SK-N-SH treated with all-trans-retinoic acid at 6 μM for 48 hours (cell line): ENCODE measurements around the gene HP1BP3.

Experiments used
- ATAC-seq: fragments of 200-7000 bp; cut with Tn5 transposase; 3 replicates; pipeline ENCODE4 v1.9.1; 2020; ENCODE audit warnings: mild to moderate bottlenecking, moderate library complexity
- ARNTL ChIP-seq: fragments of 450-650 bp; formaldehyde crosslinking; IDR thresholded peaks from 2 replicates; pipeline ENCODE4 v1.5.0; 2020; ENCODE audit warnings: low read depth, mild to moderate bottlenecking, moderate library complexity, borderline replicate concordance
- BACH2 ChIP-seq: fragments of 250-450 bp; sonication (Bioruptor Pico); IDR thresholded peaks from 2 replicates; pipeline ENCODE4 v1.9.0; 2021; ENCODE audit warnings: mild to moderate bottlenecking, borderline replicate concordance
- CREB5 ChIP-seq: fragments of 250-450 bp; sonication (Bioruptor Pico); IDR thresholded peaks from 2 replicates; pipeline ENCODE4 v1.5.1; 2020; ENCODE audit warnings: low read depth, mild to moderate bottlenecking, moderate library complexity
- CSDC2 ChIP-seq: fragments of 250-450 bp; sonication (Bioruptor Pico); IDR thresholded peaks from 2 replicates; pipeline ENCODE4 v1.5.0; 2020; ENCODE audit warnings: mild to moderate bottlenecking, moderate library complexity
- CSRNP3 ChIP-seq: fragments of 250-450 bp; sonication (Bioruptor Pico); IDR thresholded peaks from 2 replicates; pipeline ENCODE4 v1.5.1; 2021; ENCODE audit warnings: mild to moderate bottlenecking, moderate library complexity
- GLIS3 ChIP-seq: fragments of 250-450 bp; sonication (Bioruptor Pico); IDR thresholded peaks from 2 replicates; pipeline ENCODE4 v1.5.0; 2020; ENCODE audit warnings: mild to moderate bottlenecking, moderate library complexity
- ISL1 ChIP-seq: fragments of 250-450 bp; sonication (Bioruptor Pico); IDR thresholded peaks from 2 replicates; pipeline ENCODE4 v2.1.2; 2022; ENCODE audit warnings: mild to moderate bottlenecking, moderate library complexity
- OSR1 ChIP-seq: fragments of 250-450 bp; sonication (Bioruptor Pico); IDR thresholded peaks from 2 replicates; pipeline ENCODE4 v1.8.0; 2022; ENCODE audit warnings: moderate library complexity, mild to moderate bottlenecking, inconsistent platforms
- PATZ1 ChIP-seq: fragments of 250-450 bp; sonication (Bioruptor Pico); IDR thresholded peaks from 2 replicates; pipeline ENCODE4 v1.8.0; 2020; ENCODE audit warnings: mild to moderate bottlenecking, moderate library complexity, borderline replicate concordance
- POU6F1 ChIP-seq: fragments of 250-450 bp; sonication (Bioruptor Pico); IDR thresholded peaks from 2 replicates; pipeline ENCODE4 v1.8.0; 2021; ENCODE audit warnings: low read depth, mild to moderate bottlenecking, moderate library complexity, borderline replicate concordance
- PPARA ChIP-seq: fragments of 250-450 bp; sonication (Bioruptor Pico); IDR thresholded peaks from 2 replicates; pipeline ENCODE4 v1.5.0; 2020; ENCODE audit warnings: mild to moderate bottlenecking, borderline replicate concordance
- SNAI2 ChIP-seq: fragments of 250-450 bp; sonication (Bioruptor Pico); IDR thresholded peaks from 2 replicates; pipeline ENCODE4 v1.5.0; 2020; ENCODE audit warnings: mild to moderate bottlenecking, moderate library complexity
- TOX ChIP-seq: fragments of 250-450 bp; sonication (Bioruptor Pico); IDR thresholded peaks from 2 replicates; pipeline ENCODE4 v1.8.0; 2021; ENCODE audit warnings: mild to moderate bottlenecking, moderate library complexity, borderline replicate concordance
- ZC3H10 ChIP-seq: fragments of 250-450 bp; sonication (Bioruptor Pico); IDR thresholded peaks from 2 replicates; pipeline ENCODE4 v1.5.1; 2021; ENCODE audit warnings: mild to moderate bottlenecking, moderate library complexity
- ZFP3 ChIP-seq: fragments of 250-450 bp; sonication (Bioruptor Pico); IDR thresholded peaks from 2 replicates; pipeline ENCODE4 v1.5.0; 2020; ENCODE audit warnings: mild to moderate bottlenecking, moderate library complexity
- ZFP30 ChIP-seq: fragments of 450-650 bp; formaldehyde crosslinking; IDR thresholded peaks from 2 replicates; pipeline ENCODE4 v1.5.0; 2022; ENCODE audit warnings: mild to moderate bottlenecking, moderate library complexity
- ZNF70 ChIP-seq: fragments of 450-650 bp; formaldehyde crosslinking; IDR thresholded peaks from 2 replicates; pipeline ENCODE4 v1.5.0; 2020; ENCODE audit warnings: mild to moderate bottlenecking, moderate library complexity

Gene HP1BP3

GRCh38 chr1:20740781-20741180, 46.3 kb downstream of the HP1BP3 start:
- no peak for ATAC-seq
- TF ChIP-seq ISL1 (CRISPR knock-in tag) (no peak), PPARA (CRISPR knock-in tag) (no peak), CSDC2 (CRISPR knock-in tag) (no peak), POU6F1 (CRISPR knock-in tag) (no peak), TOX (CRISPR knock-in tag) (no peak), ZFP3 (no peak)

GRCh38 chr1:20739225-20739624, 47.9 kb downstream of the HP1BP3 start:
- peak; percentile 43; the same call in 2 of the 3 replicates for ATAC-seq
- TF ChIP-seq ZC3H10 (CRISPR knock-in tag): no peak
- no peak for TF ChIP-seq PATZ1 (CRISPR knock-in tag)
- TF ChIP-seq CSRNP3 (CRISPR knock-in tag): no peak
- no peak for TF ChIP-seq TOX (CRISPR knock-in tag)

GRCh38 chr1:20735581-20736111, 51.5 kb downstream of the HP1BP3 start:
- ATAC-seq: no peak
- TF ChIP-seq ZC3H10 (CRISPR knock-in tag): no peak
- no peak for TF ChIP-seq CREB5 (CRISPR knock-in tag)
- no peak for TF ChIP-seq PPARA (CRISPR knock-in tag)
- TF ChIP-seq BACH2 (CRISPR knock-in tag): no peak
- no peak for TF ChIP-seq GLIS3
- TF ChIP-seq ZNF70 (CRISPR knock-in tag): no peak
- no peak for TF ChIP-seq ARNTL

GRCh38 chr1:20733360-20733975, 53.6 kb downstream of the HP1BP3 start:
- ATAC-seq: no peak
- TF ChIP-seq ZC3H10 (CRISPR knock-in tag): no peak
- no peak for TF ChIP-seq TOX (CRISPR knock-in tag)
- TF ChIP-seq OSR1 (CRISPR knock-in tag): no peak

GRCh38 chr1:20732588-20733359, 54.3 kb downstream of the HP1BP3 start, which contains the start of gene SH2D5:
SH2D5 (minus strand) TSS chr1:20732703; CDS start chr1:20728044, 4,659 bp downstream.
- ATAC-seq: peak; percentile 80
- TF ChIP-seq SNAI2 (CRISPR knock-in tag): no peak
- no peak for TF ChIP-seq CREB5 (CRISPR knock-in tag)
- TF ChIP-seq ZFP30 (CRISPR knock-in tag): no peak
